Measurements from ENCODE around the gene PAM.
A peak's percentile ranks its signal among the peaks of the same experiment; 100 is the strongest.
"Not testable (repeated sequence)": the region's sequence is repeated elsewhere in the genome, so short reads cannot be mapped to it uniquely, and the experiment has no call there.

The PAM gene
- total RNA-seq = 36.2 reads per million, percentile 61 among the genes with 10 or more reads in this experiment

DNA sequence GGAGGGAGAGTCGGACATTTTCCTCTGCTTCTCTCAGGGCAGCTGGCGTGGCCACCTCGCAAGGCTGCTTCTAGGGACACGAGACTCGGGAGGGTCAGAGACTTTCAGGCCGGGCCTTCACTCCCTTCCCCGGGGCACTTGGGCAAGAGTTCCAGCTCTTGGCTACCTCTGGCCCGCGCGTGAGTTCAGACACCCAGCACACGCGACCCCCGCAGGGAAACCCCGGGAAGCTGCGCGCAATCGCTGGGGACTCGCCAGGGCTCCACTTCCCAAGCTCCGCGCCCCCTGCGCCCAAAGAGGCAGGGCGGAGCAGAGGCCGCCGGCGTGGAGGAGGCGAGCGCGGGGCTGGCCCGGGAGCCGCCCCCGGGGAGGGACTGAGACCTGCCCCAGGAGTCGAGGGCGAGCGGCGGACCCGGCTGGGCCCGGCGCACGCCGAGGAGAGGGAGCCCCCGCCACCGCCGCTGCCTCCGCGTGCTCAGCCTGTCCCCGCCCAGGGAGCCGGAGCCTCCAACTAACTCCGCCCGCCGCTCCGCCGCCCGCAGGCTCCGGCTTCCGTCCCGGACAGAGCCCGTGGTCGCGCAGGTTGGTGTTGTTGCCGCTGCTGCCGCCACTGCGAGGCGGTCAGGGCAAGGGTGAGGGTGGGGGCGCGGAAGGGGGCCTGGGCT is at the start of gene PAM:
PAM (plus strand) TSS at position 539 of the 665 bp plus-strand sequence. CDS start 110,891 bp downstream, outside the sequence.
- DNase-seq = peak; percentile 61

DNA sequence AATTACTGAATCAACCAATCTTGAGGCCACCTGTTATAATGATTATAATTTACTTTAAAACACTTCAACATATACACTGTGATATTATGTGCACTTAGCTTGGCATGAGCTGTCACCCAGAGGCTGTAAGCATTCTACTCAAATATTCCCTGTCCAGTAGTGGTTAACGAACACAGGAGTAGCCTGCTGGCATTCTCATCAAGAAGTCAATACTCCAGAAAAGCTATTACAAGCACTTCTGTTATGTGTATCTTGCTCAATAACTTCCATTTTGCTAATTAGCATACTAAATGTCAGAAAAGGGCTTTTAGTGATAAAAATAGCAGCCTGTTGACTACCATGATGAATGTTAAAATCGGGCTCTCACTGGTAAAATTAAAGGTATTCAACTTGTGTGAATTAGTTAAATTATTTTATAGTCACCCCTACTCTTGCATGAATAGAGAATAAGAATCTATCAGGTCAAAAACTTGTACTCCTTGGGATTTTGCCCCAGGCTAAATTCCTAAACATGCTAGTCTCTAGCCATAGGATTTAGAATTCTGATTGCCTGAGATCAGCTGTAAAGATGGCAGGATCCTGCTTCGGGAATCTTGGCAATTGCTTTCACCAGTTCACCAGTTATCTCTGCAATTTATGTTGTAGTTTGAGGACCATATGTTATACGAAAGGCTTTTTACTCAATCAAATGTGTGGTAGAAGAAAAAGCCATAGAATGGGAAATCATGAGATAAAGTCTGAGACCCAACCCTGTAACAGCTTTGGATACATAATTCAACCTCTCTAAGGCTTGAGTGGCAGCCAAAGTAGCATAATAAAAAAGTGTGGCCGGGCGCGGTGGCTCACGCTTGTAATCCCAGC is 43.4 kb upstream of the PAM start:
- DNase-seq = no peak

DNA sequence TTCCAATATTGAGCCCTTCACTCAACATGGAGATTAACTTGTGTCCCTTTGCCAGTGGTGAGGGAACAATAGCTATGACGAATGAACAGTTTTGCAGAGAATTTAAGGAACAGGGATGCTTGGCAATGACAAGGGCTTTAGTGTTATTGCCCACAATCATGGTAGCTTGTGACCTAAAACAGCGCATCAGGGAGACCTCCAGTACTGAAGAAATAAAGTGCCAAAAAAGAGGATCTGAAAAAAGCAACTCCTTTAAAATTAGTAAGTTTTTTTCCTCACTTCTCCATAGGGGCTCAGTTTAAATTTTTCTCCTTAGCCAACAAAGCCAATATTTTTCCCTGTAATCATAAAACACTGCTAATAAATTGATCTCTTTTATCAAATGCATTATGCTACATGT is 41.8 kb upstream of the PAM start:
- DNase-seq = no peak

DNA sequence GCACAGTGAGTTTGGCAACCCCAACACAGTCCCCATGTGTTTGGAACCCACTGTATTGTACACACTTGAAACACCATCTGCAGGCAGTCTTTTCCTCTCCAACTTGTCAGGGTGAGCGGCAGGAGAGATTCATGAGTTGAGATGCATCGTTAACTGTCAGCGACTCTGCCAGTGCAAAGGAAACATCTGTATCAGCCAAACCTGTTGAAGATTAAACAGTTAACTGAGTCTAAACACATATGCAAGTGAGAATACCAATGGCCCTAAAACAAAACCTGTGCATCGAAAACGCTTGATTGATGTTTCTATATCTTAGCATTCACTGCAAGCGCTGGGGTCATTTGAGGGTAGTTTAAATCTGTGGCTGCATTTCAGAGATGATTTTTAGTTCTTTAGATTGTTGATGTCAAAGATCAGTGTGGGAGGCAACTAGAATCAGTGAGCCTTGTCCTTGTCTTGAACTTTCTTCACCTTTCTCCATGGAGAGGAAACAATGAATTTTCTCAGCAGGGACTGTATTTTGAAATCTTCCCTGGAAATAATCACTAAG is 41.3 kb upstream of the PAM start:
- DNase-seq = no peak

DNA sequence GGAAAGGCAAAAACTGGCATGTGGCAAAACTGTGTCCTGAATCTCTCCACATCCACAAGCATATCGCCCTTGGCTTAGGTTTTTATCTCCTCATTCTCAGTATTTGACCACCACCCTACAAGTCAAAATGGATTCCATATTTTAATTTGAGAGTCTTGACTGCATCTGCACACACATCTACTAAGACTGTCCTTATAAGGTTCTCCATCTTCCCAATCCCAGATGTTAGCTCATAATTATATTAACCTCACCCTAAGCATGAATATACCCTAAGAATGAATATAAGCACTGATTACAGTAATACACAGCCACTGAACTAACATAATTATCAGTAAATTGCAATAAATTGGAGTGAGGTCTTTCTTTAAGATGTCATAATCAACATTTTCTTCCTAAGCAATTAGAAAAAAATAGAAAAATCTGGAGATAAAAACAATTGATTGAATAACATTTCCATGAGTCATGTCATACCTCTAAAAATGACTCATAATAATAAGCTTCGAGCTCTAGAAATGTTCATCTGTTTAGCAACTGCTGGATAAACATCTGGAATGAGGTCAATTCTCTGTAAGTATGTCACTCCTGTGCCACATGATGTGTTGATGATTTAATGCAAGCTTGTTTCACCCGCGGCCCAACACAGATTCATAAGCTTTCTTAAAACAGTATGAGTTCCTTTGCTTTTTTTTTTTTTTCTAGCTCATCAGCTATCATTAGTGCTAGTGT is 39.9 kb upstream of the PAM start:
- no peak for DNase-seq

DNA sequence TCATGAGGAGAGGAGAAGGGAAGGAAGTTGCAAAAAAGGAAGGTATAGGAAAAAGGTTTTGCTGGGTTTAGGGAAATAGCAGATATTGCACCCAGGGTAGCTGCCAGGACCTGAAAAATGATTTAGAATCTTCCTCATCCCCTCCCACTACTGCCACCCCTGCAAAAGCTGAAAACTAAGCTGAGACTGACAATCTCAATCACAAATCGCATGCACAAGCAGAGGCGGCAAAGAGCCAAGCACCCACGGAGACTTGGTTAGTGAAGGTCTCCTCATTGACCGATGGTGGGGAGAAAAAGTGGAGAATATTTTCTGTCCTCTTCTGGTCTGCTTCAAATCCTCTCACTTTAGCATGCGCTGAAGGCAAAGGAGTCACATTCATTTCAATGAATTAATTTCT is 39.1 kb upstream of the PAM start:
- no peak for DNase-seq

DNA sequence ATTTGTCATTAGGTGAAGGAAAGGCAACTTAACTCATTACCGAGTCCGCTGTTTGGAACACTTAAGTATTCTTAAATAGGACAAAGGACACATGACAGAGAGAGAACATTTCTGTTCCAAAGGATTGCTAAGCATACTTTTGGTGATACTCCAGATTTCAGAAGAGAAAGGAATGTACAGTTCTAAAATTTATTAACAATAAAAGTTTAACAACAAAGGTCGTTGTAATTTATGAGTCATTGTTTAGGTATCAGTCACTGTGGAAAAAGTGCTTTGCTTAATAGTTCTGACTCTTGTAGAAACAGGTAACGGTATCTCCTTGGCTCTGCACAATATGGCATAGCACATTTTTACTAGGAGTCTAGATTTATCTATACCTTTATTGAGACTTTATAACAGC is 36.3 kb upstream of the PAM start:
- no peak for DNase-seq

DNA sequence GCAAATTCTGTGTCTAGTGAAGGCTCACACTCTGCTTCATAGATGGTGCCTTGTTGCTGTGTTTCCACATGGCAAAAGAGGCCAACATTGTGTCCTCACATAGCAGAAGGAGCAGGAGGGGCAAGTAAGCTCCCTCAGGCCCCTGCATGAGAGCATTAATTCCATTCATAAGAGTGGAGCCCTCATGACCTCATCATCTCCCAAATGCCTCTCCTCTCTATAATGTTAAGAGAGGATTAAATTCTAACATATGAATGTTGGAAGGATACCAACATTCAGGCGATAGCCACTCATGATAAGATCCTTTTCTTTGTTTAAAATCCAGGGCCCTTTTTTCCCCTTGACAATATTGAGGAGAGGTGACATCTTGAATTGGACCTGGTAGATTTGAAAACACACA is 35.2 kb upstream of the PAM start:
- DNase-seq = no peak

DNA sequence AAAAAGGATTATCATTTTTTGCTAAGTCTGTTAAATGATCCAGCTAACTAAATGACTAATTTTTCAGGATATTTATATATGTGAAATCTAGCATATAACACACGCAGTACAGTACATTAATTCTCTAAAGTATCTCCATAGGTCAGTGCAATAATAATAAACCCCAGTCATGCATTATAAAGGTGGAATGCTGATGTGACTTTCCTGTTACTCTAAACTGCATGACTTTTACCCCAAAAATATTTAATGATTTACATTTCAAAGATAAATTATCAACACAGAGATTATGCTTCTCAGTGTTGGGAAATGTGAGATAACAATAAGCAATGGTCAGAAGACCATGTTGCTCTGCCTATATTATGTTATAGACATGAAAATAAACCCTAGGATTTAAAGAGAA is 34.1 kb upstream of the PAM start:
- DNase-seq = no peak

DNA sequence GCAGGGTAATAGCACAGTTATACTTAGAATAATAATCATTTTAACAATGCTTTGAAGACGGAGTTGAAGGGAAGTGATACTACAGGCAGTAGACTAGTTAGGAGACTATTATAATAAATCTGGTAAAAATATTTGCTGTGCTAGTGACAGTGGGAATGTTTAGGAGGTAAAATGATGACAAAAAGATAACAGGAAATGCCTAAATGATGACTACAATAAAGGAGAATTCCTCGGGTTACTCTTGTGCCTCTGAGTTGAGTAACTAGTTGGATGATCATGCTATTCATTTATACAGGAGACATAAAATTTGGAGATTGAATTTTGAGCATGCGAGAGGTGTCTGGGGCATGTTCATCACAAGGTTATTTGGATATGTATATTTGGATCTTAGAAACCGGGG is 32.2 kb upstream of the PAM start:
- no peak for DNase-seq

DNA sequence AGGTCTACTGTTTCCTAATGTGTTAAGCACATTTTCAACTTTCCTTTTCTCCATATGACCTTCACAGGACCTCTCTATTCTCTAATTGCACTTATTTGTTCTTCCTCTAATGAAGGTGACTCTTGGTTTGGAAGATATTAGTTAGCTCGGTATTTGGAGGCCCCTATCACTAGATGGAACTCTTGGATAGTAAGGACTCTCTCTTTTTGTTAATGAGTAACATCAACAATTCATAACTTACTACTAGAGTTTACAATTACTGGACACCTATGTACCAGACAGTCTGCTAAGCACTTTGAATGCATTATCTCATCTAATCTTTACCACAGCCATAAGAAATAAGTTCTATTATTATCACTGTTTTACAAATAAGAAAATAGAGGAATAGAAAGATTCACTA is 23.4 kb upstream of the PAM start:
- DNase-seq = no peak

DNA sequence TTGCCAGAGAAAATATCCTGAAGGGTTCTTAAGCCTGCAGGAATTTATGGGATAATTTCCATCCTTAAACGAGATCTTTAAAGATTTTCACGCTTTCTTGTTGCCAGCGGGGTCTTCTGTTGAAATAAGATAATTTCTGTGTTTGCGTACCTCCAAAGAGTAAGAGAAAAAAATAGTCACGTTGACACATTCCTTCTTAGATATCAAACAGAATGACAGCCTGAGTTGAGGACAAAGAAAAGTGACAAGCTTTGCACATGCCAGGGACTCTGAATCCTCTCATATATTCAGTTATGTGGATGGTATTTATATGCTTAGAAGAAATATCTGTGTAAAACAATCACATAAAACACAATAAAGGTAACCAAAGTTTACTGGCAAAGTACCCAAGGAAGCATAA is 21.6 kb upstream of the PAM start:
- DNase-seq = no peak

DNA sequence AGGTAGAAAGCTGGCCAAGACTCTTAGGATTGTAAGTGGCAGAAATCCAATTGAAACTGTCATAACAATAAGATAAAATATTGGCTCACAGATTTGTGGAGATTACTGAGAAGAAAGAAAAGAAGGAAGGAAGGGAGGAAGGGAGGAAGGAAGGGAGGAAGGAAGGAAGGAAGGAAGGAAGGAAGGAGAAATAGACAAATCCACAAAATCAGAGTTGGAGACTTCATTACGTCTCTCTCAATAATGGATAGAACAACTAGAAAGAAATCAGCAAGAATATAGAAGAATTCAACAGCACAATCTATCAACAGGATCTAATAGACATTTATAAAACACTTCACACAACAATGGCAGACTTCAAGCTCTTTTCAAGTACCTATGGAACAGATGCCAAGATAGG is 17.9 kb upstream of the PAM start:
- no peak for DNase-seq

DNA sequence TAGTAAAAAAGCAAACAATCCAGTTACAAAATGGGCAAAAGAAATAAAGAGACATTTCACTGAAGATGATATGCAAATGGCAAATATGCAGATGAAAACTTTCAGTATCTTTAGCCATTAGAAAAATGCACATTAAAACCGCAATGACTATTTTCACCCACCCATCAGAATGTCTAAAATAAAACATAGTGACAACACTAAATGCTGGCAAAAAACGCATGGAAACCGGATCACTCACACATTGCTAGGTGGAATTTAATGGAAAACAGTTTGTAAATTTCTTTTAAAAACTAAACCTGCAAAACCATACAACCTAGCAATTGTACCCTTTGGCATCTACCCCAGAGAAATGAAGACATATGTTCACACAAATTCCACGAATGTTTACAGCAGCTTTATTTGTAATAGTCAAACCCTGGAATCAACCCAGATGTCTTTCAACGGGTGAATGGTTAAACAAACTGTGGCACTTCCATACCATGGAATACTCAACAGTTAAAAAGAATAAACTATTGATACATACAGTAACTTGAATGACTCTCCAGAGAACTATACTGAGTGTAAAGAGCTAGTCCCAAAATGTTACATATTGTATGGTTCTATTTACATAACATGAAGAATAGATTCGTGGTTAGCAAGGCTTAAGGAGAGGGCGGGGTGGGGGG is 17.2 kb upstream of the PAM start:
- DNase-seq = no peak

DNA sequence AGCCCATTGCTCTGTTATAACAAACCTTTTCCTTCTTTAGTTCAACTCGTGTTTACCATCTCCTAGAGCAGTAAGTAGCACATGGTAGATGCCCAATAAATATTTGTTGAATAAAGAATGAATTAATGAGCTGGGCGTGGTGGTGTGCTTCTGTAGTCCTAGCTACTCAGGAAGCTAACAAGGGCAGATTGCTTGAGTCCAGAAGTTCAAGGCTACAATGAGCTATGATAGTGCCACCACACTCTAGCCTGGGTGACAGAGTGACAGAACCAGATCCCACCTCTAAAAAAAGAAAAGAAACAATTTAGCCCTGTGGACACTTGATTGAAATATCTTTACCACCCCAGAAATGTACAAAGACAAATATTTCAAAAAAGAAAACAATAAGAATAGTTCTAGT is 14.6 kb upstream of the PAM start:
- no peak for DNase-seq

DNA sequence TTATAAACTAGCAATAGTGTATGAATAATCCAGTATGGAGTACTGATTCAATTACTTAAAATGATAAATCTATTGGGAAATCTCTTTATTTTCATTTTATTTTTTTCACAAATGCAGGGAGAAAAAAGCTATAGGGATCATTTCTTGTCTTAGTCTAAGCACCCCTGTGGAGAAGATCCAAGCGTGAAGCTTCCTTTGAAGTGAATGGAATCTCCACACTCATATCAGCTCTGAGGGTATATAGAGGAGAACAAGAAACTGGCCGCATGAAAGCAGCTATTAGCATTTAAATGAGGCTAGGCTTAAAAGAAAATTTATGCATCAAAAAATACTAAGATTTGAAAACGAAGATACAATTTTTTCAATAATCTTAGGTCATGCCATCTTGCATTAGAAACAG is 12.9 kb upstream of the PAM start:
- DNase-seq = no peak

DNA sequence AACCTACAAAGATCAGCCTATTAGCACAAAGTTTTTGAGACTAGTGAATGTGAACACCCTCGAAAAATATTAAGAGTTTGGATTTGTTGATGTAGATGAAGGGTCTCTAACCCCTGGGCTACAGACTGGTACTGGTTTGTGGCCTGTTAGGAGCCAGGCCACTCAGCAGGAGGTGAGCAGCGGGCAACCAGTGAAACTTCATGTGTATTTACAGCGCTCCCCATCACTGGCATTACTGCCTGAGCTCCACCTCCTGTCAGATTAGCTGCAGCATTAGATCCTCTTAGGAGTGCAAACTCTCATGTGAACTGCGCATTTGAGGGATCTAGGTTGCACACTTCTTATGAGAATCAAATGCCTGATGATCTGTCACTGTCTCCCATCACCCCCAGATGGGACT is 11.2 kb upstream of the PAM start:
- no peak for DNase-seq

DNA sequence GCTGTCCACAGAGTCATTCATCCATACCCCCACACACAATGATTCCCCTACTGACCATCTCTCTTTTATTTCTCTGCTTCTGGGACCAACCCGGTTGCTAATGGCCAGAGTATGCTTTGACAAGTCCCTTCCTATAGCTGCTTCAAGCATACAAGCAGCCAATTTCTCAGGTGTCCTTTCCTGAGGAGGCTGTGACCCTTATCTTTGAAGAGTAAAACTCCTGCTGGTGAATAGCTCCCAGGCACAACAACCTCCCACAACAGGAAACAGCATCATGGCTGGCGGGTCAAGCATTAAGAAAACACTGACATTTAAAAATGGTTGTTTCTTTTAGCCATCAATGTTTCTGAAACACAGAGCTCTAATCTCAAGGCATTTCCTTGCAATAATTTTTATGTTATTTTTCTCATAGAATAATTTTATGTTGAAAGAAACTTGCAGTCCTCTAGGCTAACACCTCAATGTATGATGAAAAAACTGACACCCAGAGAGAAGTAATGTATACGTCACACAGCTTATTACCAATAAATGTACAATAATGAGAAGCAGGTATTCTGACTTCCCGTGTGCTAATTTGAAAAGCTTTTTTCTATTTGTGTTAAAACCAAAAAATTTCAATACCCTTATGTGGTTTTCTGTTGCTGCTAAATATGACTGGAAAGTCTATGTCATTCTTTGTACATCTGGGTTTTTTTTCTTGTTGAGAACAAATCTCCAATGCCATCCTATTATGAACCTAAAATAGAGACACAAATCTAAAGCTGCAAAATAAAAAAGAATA is 7.5 kb upstream of the PAM start:
- no peak for DNase-seq

DNA sequence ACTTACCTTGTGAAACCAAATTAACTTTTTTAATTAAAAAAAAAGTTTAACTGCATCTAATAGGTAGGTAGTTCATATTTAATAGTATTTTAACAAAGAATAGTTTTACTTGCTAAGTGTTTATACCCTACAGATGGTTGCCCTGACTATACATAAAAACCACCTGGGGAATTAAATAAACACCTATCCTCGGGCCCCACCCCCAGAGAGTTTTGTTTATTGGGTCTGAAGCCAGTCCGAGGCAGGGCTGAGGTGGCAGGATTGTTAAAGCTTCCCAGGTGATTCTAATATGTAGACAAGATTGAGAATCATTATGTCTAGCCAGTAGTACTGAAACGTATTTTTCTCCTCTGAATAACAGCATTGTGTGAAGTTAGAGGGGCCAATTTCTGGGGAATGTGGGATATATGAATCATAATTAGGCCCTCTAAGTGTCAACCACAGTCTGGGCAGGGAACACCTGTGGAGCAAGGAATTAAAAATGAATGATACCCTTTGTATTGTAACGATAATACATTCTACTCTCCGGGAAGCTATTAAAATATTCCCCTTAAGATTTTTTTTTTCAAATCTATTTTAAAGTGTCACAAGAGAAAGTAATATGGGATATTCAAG is 5.6 kb upstream of the PAM start:
- DNase-seq = no peak

DNA sequence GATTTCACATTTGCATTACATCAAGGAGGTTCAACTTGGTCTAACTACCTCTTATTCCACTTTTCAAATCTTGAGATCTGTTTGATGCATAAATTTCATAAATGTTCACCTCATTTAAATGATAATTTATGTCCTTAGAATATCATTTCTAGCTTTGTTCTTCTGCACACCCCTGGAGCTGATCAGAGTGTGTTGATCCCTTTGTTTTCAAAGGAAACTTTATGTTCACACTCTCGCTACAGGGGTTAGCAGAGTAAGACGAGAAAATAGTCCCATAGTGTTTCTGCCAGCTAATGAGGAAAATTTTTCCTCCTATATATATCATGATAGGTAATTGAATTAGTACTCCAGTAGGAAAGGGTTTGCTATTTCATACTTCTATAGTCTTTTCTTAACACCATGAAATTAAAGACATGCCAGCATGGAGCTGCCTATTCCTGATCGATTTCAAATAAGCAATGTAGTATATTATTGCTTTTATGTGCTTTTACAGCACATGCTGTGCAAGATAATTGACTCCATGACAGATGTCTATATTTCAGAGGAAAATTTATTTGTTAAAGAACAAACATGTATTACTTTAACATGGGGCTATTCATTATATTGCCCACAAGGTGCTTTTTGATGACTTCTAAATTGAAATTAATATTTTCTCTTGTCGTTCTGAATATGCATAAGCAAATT is 4.8 kb upstream of the PAM start:
- DNase-seq = no peak

DNA sequence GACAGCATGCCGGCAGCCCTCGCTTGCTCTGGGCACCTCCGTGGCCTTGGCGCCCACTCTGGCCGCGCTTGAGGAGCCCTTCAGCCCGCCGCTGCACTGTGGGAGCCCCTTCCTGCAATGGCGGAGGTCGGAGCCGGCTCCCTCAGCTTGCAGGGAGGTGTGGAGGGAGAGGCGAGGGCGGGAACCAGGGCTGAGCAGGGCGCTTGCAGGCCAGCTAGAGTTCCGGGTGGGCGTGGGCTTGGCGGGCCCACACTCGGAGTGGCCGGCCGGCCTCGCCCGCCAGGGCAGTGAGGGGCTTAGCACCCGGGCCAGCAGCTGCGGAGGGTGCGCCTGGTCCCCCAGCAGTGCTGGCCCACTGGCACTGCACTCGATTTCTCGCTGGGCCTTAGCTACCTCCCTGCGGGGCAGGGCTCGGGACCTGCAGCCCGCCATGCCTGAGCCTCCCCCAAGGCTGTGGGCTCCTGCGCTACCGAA is 3.2 kb upstream of the PAM start:
- not testable (repeated sequence) for DNase-seq

Data from effector CD4-positive, alpha-beta T cell (primary cell).